HG03025 (cell line): ENCODE results near the gene CAPN15.

Experiments used
- ATAC-seq: cut with Tn5 transposase; IDR thresholded peaks from one replicate; pipeline ENCODE4 v1.9.1; 2021; ENCODE audit warnings: mild to moderate bottlenecking, moderate library complexity; ENCODE audit not compliant: unreplicated experiment, low FRiP score

Gene CAPN15

DNA sequence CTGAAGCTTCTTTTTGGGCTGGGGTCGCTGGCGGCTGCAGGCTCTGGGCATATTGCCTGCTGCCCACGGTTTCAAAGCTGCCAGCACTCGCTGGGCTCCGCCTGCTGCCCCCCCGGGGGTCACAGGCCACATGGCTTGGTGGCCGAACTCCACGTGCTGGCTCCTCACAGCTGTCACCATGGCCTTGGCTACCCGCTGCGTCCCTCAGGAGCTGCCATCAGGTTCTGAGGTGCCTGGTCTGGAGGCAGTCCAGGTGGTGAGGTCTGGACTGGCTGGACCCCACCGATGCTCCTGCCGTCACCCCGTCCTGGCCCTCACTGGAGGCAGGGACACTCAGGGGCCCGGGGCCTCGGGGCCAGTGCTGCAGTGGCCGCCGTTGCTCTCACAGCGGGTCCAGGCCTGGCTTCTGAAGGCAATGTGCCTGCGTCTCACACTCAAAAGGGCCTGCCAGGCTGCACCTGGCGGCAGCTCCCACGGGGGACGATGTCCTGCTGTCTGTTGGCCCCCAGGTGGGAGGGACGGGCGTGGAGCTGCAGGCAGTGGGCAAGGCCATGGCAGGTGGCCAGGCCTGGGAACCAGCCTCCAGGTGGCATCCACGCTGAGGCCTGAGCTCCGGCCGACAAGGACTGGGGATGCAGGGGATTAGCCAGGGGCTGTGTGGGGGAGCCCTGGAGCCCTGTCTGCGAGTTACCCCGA is 13.3 kb downstream of the CAPN15 start:
- no peak for ATAC-seq

DNA sequence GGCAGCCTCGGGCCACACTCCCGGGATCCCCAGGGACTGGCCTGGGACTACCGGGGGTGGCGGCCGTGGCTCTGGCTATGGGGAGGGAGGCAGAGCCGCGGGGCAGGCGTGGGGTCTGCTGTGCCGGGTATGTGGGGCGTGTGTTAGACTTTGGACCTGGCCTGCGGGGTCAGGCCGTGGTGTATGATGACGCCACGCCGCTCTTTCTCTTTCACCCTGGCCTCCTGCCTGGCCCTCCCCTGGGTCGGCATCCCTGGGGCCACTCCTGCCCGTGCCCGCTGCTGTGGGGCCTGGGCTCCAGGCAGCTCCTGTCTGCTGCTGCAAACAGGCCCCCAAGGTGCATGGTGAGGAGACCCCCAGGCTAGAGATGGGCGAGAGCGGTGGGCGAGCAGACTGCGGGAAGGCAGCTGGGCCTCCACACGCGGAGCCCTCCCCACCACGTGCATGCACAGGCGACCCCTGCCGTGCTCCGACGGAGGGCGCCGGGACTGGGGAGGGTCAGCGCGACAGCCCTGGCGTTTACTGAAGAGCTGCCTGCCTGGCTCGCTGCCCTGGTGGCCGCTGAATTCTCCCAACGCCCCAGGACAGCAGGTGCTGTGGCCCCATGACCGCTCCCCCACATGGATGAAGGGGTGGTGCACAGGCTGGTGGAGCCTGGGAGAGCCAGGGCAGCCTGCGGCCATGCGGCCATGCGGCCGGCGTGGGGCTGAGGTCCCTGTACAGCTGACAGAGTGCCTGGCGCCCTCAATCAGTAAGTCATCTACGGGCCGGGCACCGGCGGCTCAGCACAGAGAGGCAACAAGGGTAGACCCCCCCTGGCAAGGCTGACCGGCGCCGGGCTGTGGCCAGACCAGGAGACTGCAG is 16.0 kb downstream of the CAPN15 start:
- no peak for ATAC-seq

DNA sequence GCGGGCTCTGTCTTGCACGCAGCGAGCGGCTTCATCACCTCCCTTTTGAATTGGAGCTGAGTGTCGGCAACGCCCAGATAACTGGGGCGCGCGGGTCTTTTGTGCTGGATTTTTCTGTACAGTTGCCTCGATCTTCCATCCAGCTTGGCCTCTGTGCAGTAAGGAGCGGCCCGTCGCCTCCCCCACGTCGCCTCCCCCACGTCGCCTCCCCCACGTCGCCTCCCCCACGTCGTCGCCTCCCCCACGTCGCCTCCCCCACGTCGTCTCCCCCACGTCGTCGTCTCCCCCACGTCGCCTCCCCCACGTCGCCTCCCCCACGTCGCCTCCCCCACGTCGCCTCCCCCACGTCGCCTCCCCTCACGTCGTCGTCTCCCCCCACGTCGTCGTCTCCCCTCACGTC is 17.0 kb downstream of the CAPN15 start:
- ATAC-seq, result no peak

DNA sequence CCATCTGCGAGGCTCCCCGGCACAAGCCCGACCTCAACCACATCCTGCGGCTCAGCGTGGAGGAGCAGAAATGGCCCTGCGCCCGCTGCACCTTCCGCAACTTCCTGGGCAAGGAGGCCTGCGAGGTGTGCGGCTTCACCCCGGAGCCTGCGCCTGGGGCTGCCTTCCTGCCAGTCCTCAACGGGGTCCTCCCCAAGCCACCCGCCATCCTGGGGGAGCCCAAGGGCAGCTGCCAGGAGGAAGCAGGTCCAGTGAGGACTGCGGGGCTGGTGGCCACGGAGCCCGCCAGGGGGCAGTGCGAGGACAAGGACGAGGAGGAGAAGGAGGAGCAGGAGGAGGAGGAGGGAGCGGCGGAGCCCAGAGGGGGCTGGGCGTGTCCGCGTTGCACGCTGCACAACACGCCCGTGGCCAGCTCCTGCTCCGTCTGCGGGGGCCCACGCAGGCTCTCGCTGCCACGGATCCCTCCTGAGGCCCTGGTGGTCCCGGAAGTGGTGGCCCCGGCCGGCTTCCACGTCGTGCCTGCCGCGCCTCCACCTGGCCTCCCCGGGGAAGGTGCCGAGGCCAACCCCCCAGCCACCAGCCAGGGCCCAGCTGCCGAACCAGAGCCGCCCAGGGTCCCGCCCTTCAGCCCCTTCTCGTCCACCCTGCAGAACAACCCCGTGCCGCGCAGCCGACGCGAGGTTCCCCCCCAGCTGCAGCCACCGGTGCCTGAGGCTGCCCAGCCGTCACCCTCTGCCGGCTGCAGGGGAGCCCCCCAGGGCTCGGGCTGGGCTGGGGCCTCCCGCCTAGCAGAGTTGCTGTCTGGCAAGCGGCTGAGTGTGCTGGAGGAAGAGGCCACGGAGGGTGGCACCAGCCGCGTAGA is 19.6 kb downstream of the CAPN15 start:
- ATAC-seq, result no peak

DNA sequence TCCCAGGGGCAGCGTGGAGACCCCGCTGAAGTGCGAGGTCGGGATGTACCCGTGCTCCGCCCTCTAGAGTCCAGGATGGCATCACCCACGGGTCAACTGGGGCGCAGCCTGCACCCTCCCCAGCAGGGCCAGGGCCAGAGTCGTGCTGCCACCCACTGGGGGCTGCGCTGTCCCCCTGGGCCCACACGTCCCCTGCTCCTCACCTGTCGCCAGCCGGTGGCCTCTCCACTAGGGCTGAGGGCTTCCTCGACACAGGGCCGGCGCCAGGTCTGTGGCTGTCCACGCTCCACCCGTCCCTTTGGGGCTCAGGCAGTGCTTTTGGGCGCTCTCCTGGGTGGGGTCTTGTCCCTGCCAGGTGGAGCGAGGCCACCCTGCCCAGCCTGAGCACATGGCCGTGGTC is 21.1 kb downstream of the CAPN15 start:
- no peak for ATAC-seq

DNA sequence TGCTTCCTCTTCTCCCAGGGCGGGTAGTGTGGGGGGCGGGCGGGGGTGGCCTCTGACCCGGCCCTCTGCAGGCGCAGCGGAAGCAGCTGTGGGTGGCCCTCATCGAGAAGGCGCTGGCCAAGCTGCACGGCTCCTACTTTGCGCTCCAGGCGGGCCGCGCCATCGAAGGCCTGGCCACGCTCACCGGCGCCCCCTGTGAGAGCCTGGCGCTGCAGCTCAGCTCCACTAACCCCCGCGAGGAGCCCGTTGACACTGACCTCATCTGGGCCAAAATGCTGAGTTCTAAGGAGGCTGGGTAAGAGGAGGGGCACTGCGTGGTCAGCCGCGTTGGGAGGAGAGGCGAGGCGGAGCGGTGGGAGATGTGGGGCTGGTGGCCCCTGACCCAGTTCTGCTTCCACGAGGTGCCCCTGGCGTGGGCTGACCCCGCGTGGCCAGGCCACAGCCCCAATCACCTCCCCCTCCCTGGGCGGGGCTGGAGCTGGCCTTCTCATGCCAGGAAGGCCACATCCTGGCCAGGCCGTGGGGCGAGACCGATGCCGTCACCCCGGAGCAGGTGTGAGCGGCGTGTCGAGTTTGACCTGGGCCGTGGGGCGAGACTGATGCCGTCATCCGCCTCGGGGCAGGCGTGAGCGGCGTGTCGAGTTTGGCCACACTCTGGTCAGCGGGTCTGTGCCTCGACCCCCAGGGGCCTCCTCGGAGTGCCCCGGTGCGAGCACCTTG is 22.2 kb downstream of the CAPN15 start:
- no peak for ATAC-seq

DNA sequence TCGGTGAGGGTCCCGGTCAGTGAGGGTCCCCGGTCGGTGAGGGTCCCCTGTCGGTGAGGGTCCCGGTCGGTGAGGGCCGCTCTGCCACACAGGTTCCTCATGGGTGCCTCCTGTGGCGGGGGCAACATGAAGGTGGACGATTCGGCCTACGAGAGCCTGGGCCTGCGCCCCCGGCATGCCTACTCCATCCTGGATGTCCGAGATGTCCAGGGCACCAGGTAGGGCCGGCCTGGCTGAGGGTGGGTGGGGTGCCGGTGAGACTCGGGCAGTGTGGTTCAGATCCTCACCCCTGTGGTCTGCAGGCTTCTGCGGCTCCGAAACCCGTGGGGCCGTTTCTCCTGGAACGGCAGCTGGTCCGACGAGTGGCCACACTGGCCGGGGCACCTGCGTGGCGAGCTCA is 23.7 kb downstream of the CAPN15 start:
- no peak for ATAC-seq

DNA sequence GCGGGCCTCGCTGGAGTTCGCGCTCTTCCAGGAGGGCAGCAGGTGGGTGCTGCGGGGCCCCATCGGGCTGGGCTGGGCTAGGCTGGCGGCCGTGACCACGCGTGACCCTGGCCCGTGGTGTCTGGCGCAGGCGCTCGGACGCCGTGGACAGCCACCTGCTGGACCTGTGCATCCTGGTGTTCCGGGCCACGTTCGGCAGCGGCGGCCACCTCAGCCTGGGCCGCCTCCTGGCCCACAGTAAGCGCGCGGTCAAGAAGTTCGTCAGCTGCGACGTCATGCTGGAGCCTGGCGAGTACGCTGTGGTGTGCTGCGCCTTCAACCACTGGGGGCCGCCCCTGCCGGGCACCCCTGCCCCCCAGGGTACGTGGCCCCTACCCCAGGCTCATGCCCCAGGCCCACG is 24.7 kb downstream of the CAPN15 start:
- ATAC-seq, result no peak

DNA sequence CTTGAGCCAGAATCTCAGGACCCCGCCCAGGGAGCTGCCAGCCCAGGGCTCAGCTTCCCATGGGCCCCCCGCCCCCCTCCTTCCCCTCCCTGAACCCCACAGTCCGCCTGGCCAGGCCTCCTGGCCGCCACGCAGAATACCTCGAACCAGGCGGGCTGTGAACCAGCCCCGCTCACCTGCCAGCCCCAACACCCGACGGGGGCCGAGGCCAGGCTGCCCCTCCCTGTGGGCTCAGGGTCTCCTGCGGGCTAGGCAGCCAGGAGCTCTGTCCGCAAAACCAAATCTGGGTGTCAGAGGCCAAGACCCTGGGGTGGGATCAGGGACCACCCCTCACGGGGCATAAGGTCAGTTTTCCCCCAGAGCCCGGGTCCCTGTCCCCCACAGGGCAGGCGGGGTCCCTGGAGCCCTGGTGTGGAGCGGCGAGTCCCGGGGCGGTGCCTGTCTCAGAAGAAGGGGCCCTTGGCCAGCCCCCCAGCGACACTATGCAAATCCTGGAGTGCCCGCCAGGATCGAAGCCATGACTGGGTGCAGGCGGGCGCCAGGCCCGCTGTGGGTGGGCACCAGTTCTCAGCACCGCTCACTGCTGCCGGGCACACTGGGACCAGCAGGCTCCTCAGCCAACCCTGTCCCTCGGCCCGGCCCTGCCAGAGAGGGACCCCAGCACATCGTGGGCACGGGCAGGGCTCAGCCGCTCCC is 26.2 kb downstream of the CAPN15 start:
- no peak for ATAC-seq

DNA sequence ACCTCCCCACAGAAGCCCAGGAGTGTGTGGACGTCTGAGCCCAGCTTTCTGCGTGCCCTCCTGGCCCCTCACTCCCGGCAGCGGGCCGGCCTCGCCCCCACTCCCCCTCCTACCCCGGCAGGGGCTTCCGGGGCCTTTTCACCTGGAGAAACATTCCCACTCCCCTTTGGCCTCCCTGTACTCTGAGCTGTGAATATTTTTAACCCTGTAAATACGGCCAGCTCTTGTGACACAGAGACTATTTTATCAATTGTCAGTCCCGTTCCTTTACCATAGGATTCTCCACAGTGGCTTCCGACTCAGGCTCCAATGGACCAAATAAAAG is 26.7 kb downstream of the CAPN15 start:
- ATAC-seq, result no peak

DNA sequence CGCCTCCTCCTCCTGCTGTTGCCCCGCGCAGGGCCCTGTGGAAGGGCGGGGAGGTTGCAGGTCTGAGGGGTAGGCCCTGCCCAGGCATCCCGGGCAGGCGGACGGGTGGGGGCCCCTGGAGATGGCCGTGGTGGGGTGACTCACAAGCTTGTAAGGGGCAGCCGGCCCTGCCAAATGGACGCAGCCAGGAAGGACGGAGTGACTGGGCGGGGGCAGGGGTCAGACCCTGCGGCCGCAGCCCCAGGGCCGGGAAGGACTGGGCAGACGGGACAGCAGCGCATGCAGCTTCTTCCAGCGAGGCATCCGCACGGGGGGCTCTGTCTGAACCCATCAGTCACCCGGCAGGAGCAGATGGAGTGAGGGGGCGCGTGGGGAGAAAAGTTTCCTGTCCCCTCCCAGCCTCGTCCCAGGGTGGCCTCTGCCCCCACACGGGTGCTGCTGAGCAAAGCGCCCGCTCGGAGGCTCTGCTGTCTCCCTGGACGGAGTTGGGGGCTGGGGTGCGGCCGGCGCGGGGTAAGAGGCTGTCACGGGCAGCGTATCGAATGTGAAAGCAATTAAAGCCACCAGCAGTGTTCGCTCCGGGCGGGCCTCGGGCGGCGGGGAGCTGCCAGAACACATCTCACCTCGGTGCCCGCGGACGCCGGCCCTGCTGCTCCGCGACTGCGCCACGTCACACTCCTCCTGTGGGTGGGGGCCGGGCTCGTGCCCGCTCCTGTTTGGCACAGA is 27.3 kb downstream of the CAPN15 start:
- ATAC-seq, result no peak

DNA sequence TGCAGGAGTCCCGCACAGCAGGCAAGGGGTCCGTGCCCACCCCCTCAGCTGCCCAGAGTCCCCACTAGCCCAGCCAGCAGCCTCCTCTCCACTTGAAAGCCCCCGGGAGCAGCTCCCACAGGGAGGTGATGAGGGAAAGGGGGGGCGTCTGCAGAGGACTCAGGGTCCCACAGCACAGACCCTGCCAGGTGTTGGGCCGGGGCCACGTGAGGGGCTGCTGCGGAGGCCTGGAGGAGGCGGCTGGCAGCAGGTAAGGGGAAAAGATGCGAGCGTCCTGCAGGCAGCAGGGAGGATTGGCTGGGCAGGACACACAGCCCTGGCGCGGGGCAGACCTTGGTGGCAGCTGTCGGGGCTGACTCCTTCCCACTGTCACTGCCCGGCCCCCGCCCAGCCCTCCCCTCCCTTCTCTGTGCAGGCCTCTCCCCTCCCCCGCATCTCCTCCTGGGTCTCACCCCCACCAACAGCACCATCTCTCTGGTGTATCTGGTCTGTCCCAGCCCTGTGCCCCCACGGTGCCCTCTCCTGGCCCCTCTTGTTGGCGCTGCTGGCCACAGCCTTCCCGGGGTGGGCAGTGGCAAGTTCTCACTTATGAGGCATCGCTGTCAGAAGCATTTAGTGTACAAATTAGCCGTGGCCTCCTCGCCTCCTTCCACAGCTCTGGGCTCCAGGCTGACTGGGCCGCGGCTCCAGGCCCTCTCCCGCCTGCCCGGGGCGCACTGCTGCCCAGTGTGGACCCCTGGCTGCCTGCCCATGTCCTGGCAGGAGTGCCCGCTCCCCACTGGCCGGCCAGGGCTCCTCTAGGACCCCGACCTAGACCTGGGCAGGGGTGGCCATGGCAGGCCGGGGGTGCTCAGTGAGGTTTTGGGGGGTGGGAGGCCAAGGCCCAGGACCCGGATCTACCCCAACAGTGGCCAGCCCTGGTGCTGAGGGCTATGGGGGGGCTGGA is 28.3 kb downstream of the CAPN15 start:
- no peak for ATAC-seq

DNA sequence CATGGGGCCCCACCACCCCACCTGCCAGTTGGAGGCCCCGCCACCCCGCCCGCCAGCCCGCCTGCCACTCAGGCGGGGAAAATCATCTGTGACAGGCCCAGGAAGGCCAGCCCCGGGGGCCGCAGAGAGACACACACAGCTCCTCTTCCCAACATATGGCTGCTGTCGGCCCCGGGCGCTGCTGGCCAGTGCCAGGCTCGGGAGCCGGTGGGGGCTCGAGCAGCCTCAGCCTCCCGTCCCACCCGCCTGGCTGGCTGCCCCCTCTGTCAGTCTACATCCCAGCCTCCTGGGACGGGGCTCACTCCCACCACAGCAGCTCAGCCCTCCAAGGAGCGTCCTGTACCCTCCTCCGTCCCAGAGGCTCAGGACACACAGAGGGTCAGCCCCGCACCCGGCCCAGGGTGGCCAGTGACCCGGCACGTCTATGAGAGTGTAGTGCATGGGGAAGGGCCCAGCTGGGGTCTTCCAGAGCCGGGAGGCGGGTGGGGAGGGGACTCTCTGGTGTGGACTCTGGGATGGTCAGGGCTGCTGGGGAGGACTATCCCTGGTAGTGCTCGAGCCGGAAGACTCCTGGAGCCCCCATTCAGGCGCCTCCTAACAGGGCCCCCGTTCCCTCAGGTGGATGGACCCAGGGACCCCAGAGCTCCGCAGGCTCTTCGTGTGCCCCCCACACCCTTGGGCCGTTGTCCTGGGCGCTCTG is 29.1 kb downstream of the CAPN15 start:
- ATAC-seq, result no peak

DNA sequence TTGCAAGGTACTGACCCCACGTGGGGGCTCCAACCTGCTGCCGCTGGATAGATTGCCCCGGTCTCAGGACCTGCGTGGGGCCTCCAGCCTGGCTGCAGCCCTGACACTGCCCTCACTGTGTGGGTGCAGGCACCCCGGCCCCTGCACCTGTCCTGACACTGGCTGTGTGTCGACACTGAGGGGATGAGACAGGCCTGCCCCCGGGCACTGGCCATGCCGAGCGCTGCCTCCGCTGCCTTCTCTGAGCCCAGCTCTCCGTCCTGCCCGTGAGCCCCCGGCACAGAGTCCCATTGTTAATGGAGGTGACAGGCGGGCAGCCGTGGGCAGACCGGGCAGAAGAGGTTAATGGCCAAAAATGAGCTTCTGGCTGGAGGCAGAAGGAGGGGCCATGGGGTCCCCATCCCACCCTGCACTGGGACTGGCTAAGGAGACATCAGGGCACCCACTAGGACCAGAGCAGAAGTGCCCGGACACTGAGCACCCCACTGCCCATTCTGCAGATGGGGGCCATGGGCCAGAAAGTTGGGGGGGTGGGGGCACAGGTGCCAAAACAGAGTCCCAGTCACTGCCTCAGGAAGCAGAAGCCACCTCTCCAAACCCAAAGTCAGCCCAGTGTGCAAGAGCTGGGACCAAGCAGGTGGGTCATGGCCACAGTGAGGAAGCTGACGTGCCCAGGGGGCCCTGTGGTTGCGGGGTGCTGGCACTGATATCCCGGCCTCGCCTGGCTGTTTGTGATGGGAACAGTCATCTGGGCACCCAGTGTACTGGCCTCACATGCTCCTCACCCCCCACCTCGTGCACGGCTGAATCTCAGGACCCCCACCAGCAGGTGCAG is 30.2 kb downstream of the CAPN15 start:
- no peak for ATAC-seq

DNA sequence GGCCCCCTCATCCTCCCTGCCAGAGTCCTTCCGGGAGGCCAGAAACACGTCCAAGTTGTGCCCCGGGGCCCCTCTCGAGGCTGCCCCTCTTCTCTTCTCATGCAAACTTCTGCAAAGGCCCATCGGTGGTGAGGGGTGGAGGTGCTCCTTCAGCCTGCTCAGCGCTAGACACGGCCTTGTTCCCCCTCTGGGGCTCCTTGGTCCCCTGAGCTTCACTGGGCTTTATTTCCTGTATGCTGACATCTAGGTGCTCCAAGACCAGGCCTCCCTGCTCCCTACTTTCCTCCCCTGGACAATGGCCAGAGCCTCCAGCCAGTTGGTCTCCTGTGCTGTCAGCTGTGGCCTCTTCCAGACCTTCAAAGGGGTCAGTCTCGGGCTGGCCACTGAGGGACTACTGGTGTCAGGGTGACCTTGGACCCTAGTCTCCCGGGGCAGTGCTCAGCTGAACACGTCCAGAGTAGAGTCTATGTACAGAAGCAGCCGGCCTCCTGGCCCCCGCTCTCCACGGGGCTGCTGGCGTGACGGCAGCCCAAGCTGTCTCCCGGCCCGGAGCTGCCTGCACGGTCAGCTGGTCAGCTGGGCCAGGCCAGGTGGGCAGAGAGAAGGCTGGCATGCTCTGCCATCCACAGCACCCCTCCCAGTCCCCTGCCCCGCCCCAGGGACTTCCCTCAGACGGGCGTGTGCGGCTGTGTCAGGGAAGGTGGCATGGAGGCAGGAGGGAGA is 30.9 kb downstream of the CAPN15 start:
- no peak for ATAC-seq

DNA sequence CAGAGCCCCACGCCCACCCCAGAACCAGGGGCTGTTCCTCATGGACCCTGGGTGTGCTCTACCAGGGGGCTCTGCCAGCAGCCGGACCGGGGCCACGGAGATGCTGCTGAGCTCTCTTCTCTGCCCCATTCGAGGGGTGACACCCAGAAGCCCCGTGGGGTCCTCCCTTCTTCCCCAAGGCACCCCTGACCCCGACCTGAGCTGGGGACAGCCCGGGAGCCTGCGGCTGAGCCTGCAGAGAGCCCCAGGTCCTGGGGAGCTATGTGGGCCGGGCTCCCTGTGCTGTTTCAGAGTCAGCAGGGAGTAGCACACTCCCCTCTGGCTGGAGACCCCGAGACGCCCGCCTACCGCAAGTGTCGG is 31.5 kb downstream of the CAPN15 start:
- no peak for ATAC-seq
